HG02642 (cell line): Measurements from ENCODE around the gene ARPC5L.
"Not testable (repeated sequence)": the region's sequence is repeated elsewhere in the genome, so short reads cannot be mapped to it uniquely, and the experiment has no call there.

Experiments
- ATAC-seq: cut with Tn5 transposase; IDR thresholded peaks from one replicate; pipeline ENCODE4 v1.9.1; 2021; ENCODE audit warnings: mild to moderate bottlenecking; ENCODE audit not compliant: unreplicated experiment, poor library complexity

The ARPC5L gene

GRCh38 chr9:124886866-124887492 lies 25.0 kb downstream of the ARPC5L start:
- ATAC-seq = no peak

GRCh38 chr9:124887832-124888231 lies 25.9 kb downstream of the ARPC5L start:
- ATAC-seq = no peak

- no peak for ATAC-seq
Observed at GRCh38 chr9:124889006-124889405, 27.1 kb downstream of the ARPC5L start.

GRCh38 chr9:124890179-124890578 lies 28.2 kb downstream of the ARPC5L start:
- no peak for ATAC-seq

- no peak for ATAC-seq
Observed at GRCh38 chr9:124894035-124894740, 32.3 kb downstream of the ARPC5L start.

- ATAC-seq = no peak
Observed at GRCh38 chr9:124894741-124895170, 32.8 kb downstream of the ARPC5L start.

GRCh38 chr9:124897570-124898460 lies 35.9 kb downstream of the ARPC5L start:
- no peak for ATAC-seq

- no peak for ATAC-seq
Observed at GRCh38 chr9:124899845-124900244, 37.9 kb downstream of the ARPC5L start.

- ATAC-seq = no peak
Observed at GRCh38 chr9:124906966-124907365, 45.0 kb downstream of the ARPC5L start.

- no peak for ATAC-seq
Observed at GRCh38 chr9:124908098-124908497, 46.2 kb downstream of the ARPC5L start.

GRCh38 chr9:124911766-124912165 lies 49.8 kb downstream of the ARPC5L start:
- no peak for ATAC-seq

- ATAC-seq = no peak
Observed at GRCh38 chr9:124913378-124913777, 51.4 kb downstream of the ARPC5L start.

GRCh38 chr9:124914753-124915405 lies 52.9 kb downstream of the ARPC5L start:
- ATAC-seq = no peak

GRCh38 chr9:124920394-124920793 lies 58.5 kb downstream of the ARPC5L start:
- ATAC-seq = not testable (repeated sequence)
